Muscle of leg (tissue), 11 donors: ENCODE results near the gene CLDN1. TPM values are rescaled to one million over a fixed set of nuclear protein-coding genes. Genes with fewer than 3 reads are reported as not detected.

Experiments used
- DNase-seq: peaks from one replicate; pipeline ENCODE4 v3.0.0; 2013
- H3K27ac ChIP-seq: one replicate; pipeline ENCODE4 v1.5.1; 2013; ENCODE audit warnings: mild to moderate bottlenecking, low read length, control low read depth
- H3K27me3 ChIP-seq: one replicate; pipeline ENCODE4 v1.6.1; 2013; ENCODE audit warnings: low read length; ENCODE audit not compliant: control insufficient read depth, insufficient read depth
- H3K36me3 ChIP-seq: one replicate; pipeline ENCODE4 v1.6.1; 2013; ENCODE audit warnings: low read length; ENCODE audit not compliant: control insufficient read depth, insufficient read depth
- H3K4me1 ChIP-seq: one replicate; pipeline ENCODE4 v1.6.1; 2013; ENCODE audit warnings: low read length; ENCODE audit not compliant: control insufficient read depth, insufficient read depth
- H3K4me3 ChIP-seq: one replicate; pipeline ENCODE4 v1.5.1; 2013; ENCODE audit warnings: low read length, control low read depth
- H3K9me3 ChIP-seq: replicated peaks from 2 replicates; pipeline ENCODE4 v1.6.1; 2013; ENCODE audit warnings: low read depth, low read length; ENCODE audit not compliant: control insufficient read depth
- WGBS: methylation state at CpG from one replicate; pipeline ENCODE4 v1.1.5; 2013; ENCODE audit warnings: missing lambda C conversion rate; ENCODE audit not compliant: insufficient coverage; 5-methylcytosine and 5-hydroxymethylcytosine counted together
- polyA plus RNA-seq, 8 donors: library from polyadenylated mRNA; unstranded; fragments of 120-200 nt; gene quantifications; one replicate each; pipeline versions ENCODE4 v1.2.1 to v1.2.3, GENCODE V29; 2013; ENCODE audit warnings: inconsistent platforms in 1 of 8, low replicate concordance in 1 of 8; ENCODE audit not compliant: insufficient read length in 8 of 8, insufficient read depth in 1 of 8
- total RNA-seq: library from RNA; stranded (reverse); fragments of 120-200 nt; gene quantifications from one replicate; pipeline ENCODE4 v1.2.4, GENCODE V29; 2013

CLDN1 gene
- total and polyA plus RNA-seq, 9 donors: 2.1 to 12.3 (median 3.2) TPM

DNA sequence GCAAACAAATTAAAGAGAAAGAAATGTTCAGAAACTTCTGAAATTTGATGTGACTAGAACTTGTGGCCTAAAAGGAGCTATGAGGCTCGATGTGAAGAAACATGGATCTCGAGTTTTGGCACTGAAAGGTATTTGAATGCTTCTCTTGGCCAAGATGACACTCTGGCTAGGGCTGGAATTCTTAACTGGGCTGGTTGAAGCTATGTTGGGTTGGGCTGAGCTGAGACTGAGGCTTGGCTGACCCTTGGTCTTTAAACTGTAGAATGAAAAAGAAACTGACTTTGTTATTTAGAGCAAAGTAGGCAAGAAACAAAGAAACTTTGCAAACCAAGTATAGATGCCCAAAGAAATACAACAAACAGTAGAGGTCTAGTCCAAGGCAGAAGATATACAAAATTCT is 37.6 kb upstream of the CLDN1 start:
- 78% methylated on average over 2 of the region's 2 CpGs for WGBS
- no peaks in the 10 kb centered on the region for H3K36me3 ChIP-seq
- no peaks in the 10 kb centered on the region for H3K4me1 ChIP-seq
- H3K27me3 ChIP-seq: no peaks in the 10 kb centered on the region
- no peak overlapping the region for H3K4me3 ChIP-seq
- no peaks in the 10 kb centered on the region for H3K9me3 ChIP-seq
- no peak overlapping the region for H3K27ac ChIP-seq
- DNase-seq: no peak

DNA sequence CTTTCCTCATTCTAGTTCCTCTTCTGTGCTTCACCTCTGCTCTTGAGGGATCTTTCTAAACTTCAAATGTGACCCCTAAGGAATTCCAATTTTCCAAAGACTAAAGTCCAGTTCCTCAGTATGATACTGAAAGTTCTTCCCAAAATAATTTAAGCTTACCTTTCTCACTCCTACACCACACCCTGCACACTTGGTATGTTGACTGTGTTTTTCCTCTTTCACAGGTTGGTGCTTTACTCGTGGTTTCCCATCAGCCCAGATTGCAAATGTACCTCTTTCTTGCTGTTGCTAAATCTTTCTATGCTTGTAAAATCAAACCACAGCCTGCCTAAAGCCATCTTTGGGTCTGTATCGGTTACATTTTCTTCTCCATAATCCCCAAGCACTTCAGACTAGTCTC is 35.2 kb upstream of the CLDN1 start:
- no peaks in the 10 kb centered on the region for H3K9me3 ChIP-seq
- H3K27ac ChIP-seq: no peak overlapping the region
- no peaks in the 10 kb centered on the region for H3K4me1 ChIP-seq
- no CpG with 5 or more reads among the region's 2 CpGs for WGBS
- no peaks in the 10 kb centered on the region for H3K36me3 ChIP-seq
- H3K27me3 ChIP-seq: no peaks in the 10 kb centered on the region
- no peak for DNase-seq
- H3K4me3 ChIP-seq: no peak overlapping the region

DNA sequence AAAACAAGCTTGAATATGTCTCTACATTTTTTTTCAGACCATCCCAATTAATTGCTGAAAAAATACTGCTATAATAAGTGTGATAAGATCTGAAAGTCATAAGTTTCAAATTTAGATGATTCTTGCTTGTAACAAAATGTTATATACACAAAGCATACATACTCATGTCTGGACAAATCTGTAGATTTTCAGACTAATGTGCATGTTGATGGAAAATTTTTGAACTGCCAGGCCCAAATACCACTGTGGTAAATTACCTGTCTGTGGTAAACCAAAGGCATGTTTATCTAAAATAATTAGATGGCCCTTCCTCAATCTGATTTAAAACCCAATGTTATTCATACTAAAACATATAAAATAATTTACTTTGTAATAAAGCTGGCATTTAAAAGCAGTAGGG is 34.0 kb upstream of the CLDN1 start:
- H3K27me3 ChIP-seq: no peaks in the 10 kb centered on the region
- H3K4me1 ChIP-seq: no peaks in the 10 kb centered on the region
- no peaks in the 10 kb centered on the region for H3K36me3 ChIP-seq
- H3K4me3 ChIP-seq: no peak overlapping the region
- no peaks in the 10 kb centered on the region for H3K9me3 ChIP-seq
- DNase-seq: no peak
- H3K27ac ChIP-seq: no peak overlapping the region

DNA sequence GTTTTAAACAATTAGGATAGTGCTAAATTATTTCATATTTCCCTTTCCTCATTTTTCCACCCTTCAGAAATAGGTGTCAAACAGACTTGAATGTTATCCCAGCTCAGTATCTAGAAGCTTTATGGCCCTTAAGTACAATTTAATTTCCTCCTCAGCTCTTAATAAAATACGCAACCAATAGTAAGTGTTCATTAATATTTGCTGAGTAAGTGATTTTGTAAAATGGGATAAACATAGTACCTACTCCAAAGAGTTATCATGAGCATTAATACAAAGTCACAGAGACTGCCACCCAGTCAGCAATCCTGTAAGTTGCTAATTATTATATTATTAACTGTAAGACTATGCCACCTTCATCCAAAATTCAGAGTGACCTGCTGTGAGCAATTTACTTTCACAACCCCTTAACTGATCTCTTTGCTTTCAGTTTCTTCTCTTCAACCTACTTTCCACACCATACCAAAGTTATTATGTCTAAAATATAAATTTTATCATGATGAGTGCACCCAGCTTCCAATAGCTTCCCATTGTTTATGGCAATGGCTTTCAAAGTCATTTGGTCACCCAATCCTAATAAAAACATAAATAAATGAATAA is 30.7 kb upstream of the CLDN1 start:
- Histone ChIP-seq H3K9me3 (no peaks in the 10 kb centered on the region), H3K36me3 (no peaks in the 10 kb centered on the region), H3K27me3 (no peaks in the 10 kb centered on the region), H3K4me3 (no peak overlapping the region), H3K4me1 (no peaks in the 10 kb centered on the region), H3K27ac (no peak overlapping the region)
- WGBS: no CpG with 5 or more reads among the region's 1 CpG
- no peak for DNase-seq

DNA sequence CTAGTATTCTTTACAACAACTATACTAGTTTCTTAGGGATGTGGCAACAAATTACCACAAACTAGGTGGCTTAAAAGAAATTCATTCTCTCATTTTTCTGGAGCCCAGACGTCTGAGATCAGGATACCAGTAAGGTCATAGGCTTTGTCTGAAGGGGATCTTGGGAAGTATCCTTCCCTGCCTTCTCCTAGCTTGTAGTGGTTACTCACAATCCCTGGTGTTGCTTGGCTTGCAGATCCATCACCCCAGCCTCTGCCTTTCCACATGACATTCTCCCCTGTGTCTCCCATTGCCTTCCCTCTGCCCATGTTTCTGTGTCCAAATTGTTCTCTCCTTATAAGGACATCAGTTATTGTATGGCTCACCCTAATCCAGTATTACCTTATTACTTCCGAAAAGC is 24.3 kb upstream of the CLDN1 start:
- Histone ChIP-seq H3K9me3 (peaks cover 4% of the 10 kb centered on the region), H3K4me1 (no peaks in the 10 kb centered on the region), H3K27ac (no peak overlapping the region), H3K4me3 (no peak overlapping the region), H3K27me3 (no peaks in the 10 kb centered on the region), H3K36me3 (no peaks in the 10 kb centered on the region)
- WGBS: no CpG with 5 or more reads among the region's 2 CpGs
- DNase-seq: no peak

DNA sequence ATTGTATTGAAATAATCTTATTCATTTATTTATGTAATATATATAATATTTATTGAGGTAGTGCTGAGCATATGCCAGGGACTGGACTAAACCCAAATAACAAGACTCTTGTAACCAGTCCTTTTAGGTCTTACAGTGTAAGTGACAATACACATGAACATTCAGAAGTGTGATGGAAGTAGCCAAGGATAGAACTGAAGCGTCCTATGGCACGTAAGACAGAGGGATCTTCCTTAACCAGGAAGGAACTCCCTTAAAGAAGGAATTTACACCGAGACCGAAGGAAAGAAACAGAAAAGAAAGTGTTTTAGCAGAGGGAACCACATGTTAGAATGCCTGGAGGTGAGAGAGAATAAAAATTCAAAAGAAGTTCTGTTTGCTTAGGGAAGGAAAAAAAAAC is 23.6 kb upstream of the CLDN1 start:
- Histone ChIP-seq H3K4me1 (no peaks in the 10 kb centered on the region), H3K27me3 (no peaks in the 10 kb centered on the region), H3K4me3 (no peak overlapping the region), H3K36me3 (no peaks in the 10 kb centered on the region), H3K9me3 (peaks cover 4% of the 10 kb centered on the region), H3K27ac (no peak overlapping the region)
- no peak for DNase-seq
- WGBS: no CpG with 5 or more reads among the region's 4 CpGs

DNA sequence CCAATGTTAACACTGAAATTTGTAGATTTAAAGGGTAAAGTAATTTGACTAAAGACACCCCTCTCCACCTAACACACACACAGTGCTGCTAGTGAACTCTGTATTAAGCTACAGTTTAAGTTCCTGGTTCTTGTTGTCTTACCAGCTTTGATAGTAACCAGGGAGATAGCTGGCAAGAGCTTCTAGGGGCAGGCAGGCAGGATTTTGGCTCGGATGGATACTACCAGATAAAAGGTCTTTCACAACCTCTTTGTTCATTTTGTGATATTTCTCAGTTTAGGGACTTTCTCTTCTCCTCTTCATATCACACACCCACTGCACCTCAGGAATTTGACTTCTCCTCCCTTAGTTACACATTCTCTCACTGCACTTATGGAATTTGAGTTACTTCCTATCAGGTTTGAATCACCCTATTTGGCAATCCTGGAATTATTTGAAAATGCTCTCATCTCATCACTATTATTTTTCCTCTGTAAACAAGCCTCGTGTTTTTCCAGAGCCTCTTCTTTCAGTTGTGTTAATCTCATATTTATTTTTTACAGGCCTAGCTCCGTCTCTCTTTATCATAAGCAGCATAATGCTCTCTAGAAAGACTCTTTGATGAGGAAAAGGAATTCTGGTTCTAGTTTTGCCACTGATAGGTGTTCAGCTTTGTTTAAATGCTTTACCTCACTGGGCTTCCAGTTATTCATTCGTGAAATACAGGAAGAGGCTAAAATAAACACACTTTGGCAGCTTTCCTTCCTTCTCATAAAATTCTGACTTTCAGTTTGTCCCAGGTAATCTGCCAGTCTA is 23.0 kb upstream of the CLDN1 start:
- H3K36me3 ChIP-seq: no peaks in the 10 kb centered on the region
- no CpG with 5 or more reads among the region's 4 CpGs for WGBS
- H3K27me3 ChIP-seq: no peaks in the 10 kb centered on the region
- peak; percentile 11 for DNase-seq
- no peaks in the 10 kb centered on the region for H3K4me1 ChIP-seq
- peaks cover 4% of the 10 kb centered on the region for H3K9me3 ChIP-seq
- H3K4me3 ChIP-seq: no peak overlapping the region
- no peak overlapping the region for H3K27ac ChIP-seq

DNA sequence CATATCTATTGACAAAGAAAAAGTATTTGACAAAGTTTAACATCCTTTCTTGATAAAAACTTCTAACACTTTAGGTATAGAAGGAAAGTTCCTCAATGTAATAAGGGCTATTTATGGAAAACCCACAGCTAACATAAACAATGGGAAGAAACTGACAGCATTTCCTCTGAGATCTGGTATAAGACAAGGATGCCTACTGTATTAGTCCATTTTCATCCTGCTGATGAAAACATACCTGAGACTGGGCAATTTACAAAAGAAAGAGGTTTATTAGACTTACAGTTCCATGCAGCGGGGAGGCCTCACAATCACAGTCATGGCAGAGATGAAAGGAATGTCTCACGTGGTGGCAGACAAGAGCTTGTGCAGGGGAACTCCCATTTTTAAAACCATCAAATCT is 17.8 kb upstream of the CLDN1 start:
- 40% methylated on average over 1 of the region's 2 CpGs for WGBS

DNA sequence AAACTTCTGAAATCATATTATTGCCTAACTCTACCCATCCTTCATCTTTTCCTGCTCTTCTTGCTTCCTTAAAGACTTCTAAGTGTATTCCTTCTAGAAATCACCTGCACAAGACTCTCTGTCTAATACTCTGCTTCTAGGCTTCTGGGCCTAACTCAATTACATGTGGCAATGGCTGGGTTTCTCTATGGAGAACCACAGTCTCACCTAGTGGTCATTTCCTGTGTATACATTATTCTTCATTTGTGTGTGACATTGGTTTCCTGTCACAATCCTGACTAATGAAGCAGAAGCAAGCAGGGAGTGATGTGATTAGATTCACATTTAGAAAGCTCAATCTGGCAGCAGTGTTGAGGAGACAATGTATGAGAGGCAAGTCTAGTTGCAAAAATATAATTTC is 16.9 kb upstream of the CLDN1 start:
- Histone ChIP-seq H3K4me1 (no peaks in the 10 kb centered on the region), H3K27ac (no peak overlapping the region), H3K27me3 (no peaks in the 10 kb centered on the region), H3K4me3 (no peak overlapping the region), H3K36me3 (no peaks in the 10 kb centered on the region), H3K9me3 (peaks cover 4% of the 10 kb centered on the region)
- DNase-seq: no peak

More for the DNA sequence above, 17.8 kb upstream of the CLDN1 start:
- H3K36me3 ChIP-seq: no peaks in the 10 kb centered on the region
- H3K4me1 ChIP-seq: no peaks in the 10 kb centered on the region
- H3K27me3 ChIP-seq: no peaks in the 10 kb centered on the region
- DNase-seq: no peak
- H3K27ac ChIP-seq: no peak overlapping the region
- H3K9me3 ChIP-seq: peaks cover 4% of the 10 kb centered on the region
- no peak overlapping the region for H3K4me3 ChIP-seq

DNA sequence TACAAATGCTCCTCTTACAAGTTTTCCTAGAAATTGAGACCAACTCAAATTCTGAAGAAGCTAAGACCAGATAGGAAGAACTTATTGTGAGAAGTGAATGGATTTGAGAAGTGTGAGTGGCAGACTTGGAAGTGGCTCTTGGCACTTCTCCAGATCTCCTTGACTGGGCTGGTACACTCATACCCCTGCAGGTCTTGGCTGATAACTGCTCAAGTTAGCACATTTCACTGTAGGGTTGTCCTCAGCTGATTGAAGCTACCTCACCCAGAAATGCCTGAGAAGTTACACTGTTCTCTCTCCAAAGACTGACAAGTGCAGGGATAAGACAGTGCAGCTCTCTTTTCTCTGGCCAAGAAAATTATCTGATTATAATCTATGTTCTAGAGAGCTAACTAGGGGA is 16.5 kb upstream of the CLDN1 start:
- H3K27me3 ChIP-seq: no peaks in the 10 kb centered on the region
- no peak overlapping the region for H3K4me3 ChIP-seq
- H3K4me1 ChIP-seq: no peaks in the 10 kb centered on the region
- H3K9me3 ChIP-seq: peaks cover 4% of the 10 kb centered on the region
- DNase-seq: no peak
- no peak overlapping the region for H3K27ac ChIP-seq
- no peaks in the 10 kb centered on the region for H3K36me3 ChIP-seq

DNA sequence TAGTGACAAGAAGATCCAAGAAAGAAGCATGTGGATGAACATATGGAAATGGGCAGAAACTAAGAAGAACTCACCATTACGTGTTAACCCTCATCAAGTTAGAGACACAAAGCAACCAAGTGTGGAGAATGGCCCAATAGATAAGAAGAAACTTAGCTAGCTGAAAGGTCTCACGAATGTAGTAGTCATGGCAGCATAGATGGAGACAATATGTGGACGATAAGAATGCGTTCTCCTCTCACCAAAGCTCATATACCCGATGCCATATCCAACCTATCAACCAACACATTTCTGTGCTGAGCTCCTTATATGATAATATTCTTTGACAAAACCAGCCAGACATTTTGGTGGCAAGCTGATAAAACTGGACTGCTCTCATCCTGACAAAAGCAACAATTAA is 15.1 kb upstream of the CLDN1 start:
- Histone ChIP-seq H3K4me1 (no peaks in the 10 kb centered on the region), H3K9me3 (peaks cover under 1% of the 10 kb centered on the region), H3K36me3 (no peaks in the 10 kb centered on the region), H3K27ac (no peak overlapping the region), H3K4me3 (no peak overlapping the region), H3K27me3 (no peaks in the 10 kb centered on the region)
- no peak for DNase-seq
- WGBS: 20% methylated on average over 1 of the region's 5 CpGs
